Chondrocyte (in vitro differentiated cells): Measurements from ENCODE around the gene AUTS2. TPM values are rescaled to one million over a fixed set of nuclear protein-coding genes. Genes with fewer than 3 reads are reported as not detected.

ENCODE experiments used
- DNase-seq: peaks from one replicate; pipeline ENCODE4 v3.0.0; 2021; ENCODE audit warnings: mixed read lengths, low spot score
- H3K27ac Mint-ChIP-seq: one replicate; pipeline ENCODE4 v1.8.0; 2021; ENCODE audit warnings: mild to moderate bottlenecking, moderate library complexity, mixed read lengths; ENCODE audit not compliant: unreplicated experiment
- H3K27me3 Mint-ChIP-seq: 2 replicates; pipeline ENCODE4 v1.8.0; 2021; ENCODE audit warnings: low read depth, mixed read lengths
- H3K36me3 Mint-ChIP-seq: 2 replicates; pipeline ENCODE4 v1.8.0; 2021; ENCODE audit warnings: low read depth, mixed read lengths
- H3K4me1 Mint-ChIP-seq: 2 replicates; pipeline ENCODE4 v1.8.0; 2021; ENCODE audit warnings: low read depth, mild to moderate bottlenecking, mixed read lengths
- H3K4me3 Mint-ChIP-seq: one replicate; pipeline ENCODE4 v1.8.0; 2021; ENCODE audit warnings: mild to moderate bottlenecking, moderate library complexity, mixed read lengths; ENCODE audit not compliant: unreplicated experiment
- H3K9me3 Mint-ChIP-seq: 2 replicates; pipeline ENCODE4 v1.8.0; 2021; ENCODE audit warnings: low read depth, mixed read lengths
- CTCF ChIP-seq: fragments of 200-600 bp; sonication (generic); IDR thresholded peaks from 2 replicates; pipeline ENCODE4 v1.5.0; 2021; ENCODE audit warnings: antibody characterized with exemption, mild to moderate bottlenecking, moderate library complexity
- total RNA-seq: library from RNA; stranded (reverse); gene quantifications from 3 replicates; pipeline ENCODE4 v1.2.1, GENCODE V29; 2021

The AUTS2 gene
- total RNA-seq, 1 donor from 2014 or later = 31.5 TPM

GRCh38 chr7:70777251-70777650, 1179.0 kb downstream of the AUTS2 start:
- DNase-seq = no peak
- Mint-ChIP-seq H3K4me1 (no peaks in the 10 kb centered on the region), H3K27ac (no peak overlapping the region), H3K9me3 (no peaks in the 10 kb centered on the region), H3K4me3 (no peak overlapping the region), H3K36me3 (peaks cover 40% of the 10 kb centered on the region), H3K27me3 (no peaks in the 10 kb centered on the region)
- TF ChIP-seq CTCF = no peak

- Mint-ChIP-seq H3K4me1 (no peaks in the 10 kb centered on the region), H3K36me3 (peaks cover 37% of the 10 kb centered on the region), H3K9me3 (no peaks in the 10 kb centered on the region), H3K27ac (no peak overlapping the region), H3K27me3 (no peaks in the 10 kb centered on the region), H3K4me3 (no peak overlapping the region)
- no peak for TF ChIP-seq CTCF
- no peak for DNase-seq
These were observed 1180.3 kb downstream of the AUTS2 start for GRCh38 chr7:70778585-70778984.

GRCh38 chr7:70779321-70779720, 1181.0 kb downstream of the AUTS2 start:
- Mint-ChIP-seq H3K4me3 (no peak overlapping the region), H3K36me3 (peaks cover 36% of the 10 kb centered on the region), H3K9me3 (no peaks in the 10 kb centered on the region), H3K4me1 (no peaks in the 10 kb centered on the region), H3K27ac (no peak overlapping the region), H3K27me3 (no peaks in the 10 kb centered on the region)
- no peak for TF ChIP-seq CTCF
- no peak for DNase-seq

- no peak overlapping the region for H3K27ac Mint-ChIP-seq
- no peaks in the 10 kb centered on the region for H3K4me1 Mint-ChIP-seq
- no peak for TF ChIP-seq CTCF
- H3K9me3 Mint-ChIP-seq = no peaks in the 10 kb centered on the region
- peaks cover 48% of the 10 kb centered on the region for H3K36me3 Mint-ChIP-seq
- H3K4me3 Mint-ChIP-seq = no peak overlapping the region
- H3K27me3 Mint-ChIP-seq = no peaks in the 10 kb centered on the region
- DNase-seq = no peak
These were observed 1183.6 kb downstream of the AUTS2 start for GRCh38 chr7:70781922-70782311.

- no peaks in the 10 kb centered on the region for H3K4me1 Mint-ChIP-seq
- TF ChIP-seq CTCF = no peak
- no peak overlapping the region for H3K4me3 Mint-ChIP-seq
- peaks cover 51% of the 10 kb centered on the region for H3K36me3 Mint-ChIP-seq
- no peak overlapping the region for H3K27ac Mint-ChIP-seq
- no peaks in the 10 kb centered on the region for H3K27me3 Mint-ChIP-seq
- no peak for DNase-seq
- H3K9me3 Mint-ChIP-seq = no peaks in the 10 kb centered on the region
These were observed 1184.5 kb downstream of the AUTS2 start for GRCh38 chr7:70782796-70783195.
